GM19324 (cell line): Measurements from ENCODE around the gene SSTR3.

Source experiments
- ATAC-seq: cut with Tn5 transposase; IDR thresholded peaks from one replicate; pipeline ENCODE4 v1.9.1; 2021; ENCODE audit warnings: mild to moderate bottlenecking, moderate library complexity; ENCODE audit not compliant: unreplicated experiment, low FRiP score

Gene SSTR3

GRCh38 chr22:37183432-37184379, 28.6 kb downstream of the SSTR3 start:
- no peak for ATAC-seq

- no peak for ATAC-seq
These were observed 29.4 kb downstream of the SSTR3 start for GRCh38 chr22:37182949-37183245.

- ATAC-seq = no peak
These were observed 30.0 kb downstream of the SSTR3 start for GRCh38 chr22:37182101-37182948.

- no peak for ATAC-seq
These were observed 30.6 kb downstream of the SSTR3 start for GRCh38 chr22:37181681-37182080.

- ATAC-seq = no peak
These were observed 31.6 kb downstream of the SSTR3 start for GRCh38 chr22:37180531-37181231.

- ATAC-seq = no peak
These were observed 32.5 kb downstream of the SSTR3 start for GRCh38 chr22:37179622-37180420.

- no peak for ATAC-seq
These were observed 33.2 kb downstream of the SSTR3 start for GRCh38 chr22:37179126-37179470.

GRCh38 chr22:37178350-37179125, 33.7 kb downstream of the SSTR3 start:
- ATAC-seq = no peak

GRCh38 chr22:37177755-37178154, 34.5 kb downstream of the SSTR3 start:
- no peak for ATAC-seq

- no peak for ATAC-seq
These were observed 35.1 kb downstream of the SSTR3 start for GRCh38 chr22:37177221-37177620.

- ATAC-seq = no peak
These were observed 35.7 kb downstream of the SSTR3 start for GRCh38 chr22:37176464-37177061.

- no peak for ATAC-seq
These were observed 36.6 kb downstream of the SSTR3 start for GRCh38 chr22:37175414-37176281.

GRCh38 chr22:37174964-37175363, 37.3 kb downstream of the SSTR3 start:
- ATAC-seq = no peak

GRCh38 chr22:37173709-37174108, 38.6 kb downstream of the SSTR3 start:
- no peak for ATAC-seq

- ATAC-seq = no peak
These were observed 39.7 kb downstream of the SSTR3 start for GRCh38 chr22:37172266-37173245.

- no peak for ATAC-seq
These were observed 40.6 kb downstream of the SSTR3 start for GRCh38 chr22:37171662-37172061.
